ENCODE results near the gene TFDP1. TPM values are rescaled to one million over a fixed set of nuclear protein-coding genes. Genes with fewer than 3 reads are reported as not detected.

The TFDP1 gene
- total RNA-seq, 6 experiments from 2014 or later: 121 to 155 (median 150) TPM

GRCh38 chr13:113645329-113645728 is 60.8 kb downstream of the TFDP1 start:
- H3K27me3 Mint-ChIP-seq (ENCODE audit: insufficient read depth): peaks cover 8% of the 10 kb centered on the region
- no peak overlapping the region for H3K27ac Mint-ChIP-seq
- TF ChIP-seq, protein P1, sequence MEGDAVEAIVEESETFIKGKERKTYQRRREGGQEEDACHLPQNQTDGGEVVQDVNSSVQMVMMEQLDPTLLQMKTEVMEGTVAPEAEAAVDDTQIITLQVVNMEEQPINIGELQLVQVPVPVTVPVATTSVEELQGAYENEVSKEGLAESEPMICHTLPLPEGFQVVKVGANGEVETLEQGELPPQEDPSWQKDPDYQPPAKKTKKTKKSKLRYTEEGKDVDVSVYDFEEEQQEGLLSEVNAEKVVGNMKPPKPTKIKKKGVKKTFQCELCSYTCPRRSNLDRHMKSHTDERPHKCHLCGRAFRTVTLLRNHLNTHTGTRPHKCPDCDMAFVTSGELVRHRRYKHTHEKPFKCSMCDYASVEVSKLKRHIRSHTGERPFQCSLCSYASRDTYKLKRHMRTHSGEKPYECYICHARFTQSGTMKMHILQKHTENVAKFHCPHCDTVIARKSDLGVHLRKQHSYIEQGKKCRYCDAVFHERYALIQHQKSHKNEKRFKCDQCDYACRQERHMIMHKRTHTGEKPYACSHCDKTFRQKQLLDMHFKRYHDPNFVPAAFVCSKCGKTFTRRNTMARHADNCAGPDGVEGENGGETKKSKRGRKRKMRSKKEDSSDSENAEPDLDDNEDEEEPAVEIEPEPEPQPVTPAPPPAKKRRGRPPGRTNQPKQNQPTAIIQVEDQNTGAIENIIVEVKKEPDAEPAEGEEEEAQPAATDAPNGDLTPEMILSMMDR (IDR thresholded peaks at IDR 0.05): no peak
- peaks cover 19% of the 10 kb centered on the region for H3K4me1 Mint-ChIP-seq (ENCODE audit: low read depth)
- DNase-seq: no peak
- peaks cover 46% of the 10 kb centered on the region for H3K36me3 Mint-ChIP-seq (ENCODE audit: low read depth)
- H3K4me3 Mint-ChIP-seq: no peak overlapping the region
- H3K9me3 Mint-ChIP-seq: no peaks in the 10 kb centered on the region

DNA sequence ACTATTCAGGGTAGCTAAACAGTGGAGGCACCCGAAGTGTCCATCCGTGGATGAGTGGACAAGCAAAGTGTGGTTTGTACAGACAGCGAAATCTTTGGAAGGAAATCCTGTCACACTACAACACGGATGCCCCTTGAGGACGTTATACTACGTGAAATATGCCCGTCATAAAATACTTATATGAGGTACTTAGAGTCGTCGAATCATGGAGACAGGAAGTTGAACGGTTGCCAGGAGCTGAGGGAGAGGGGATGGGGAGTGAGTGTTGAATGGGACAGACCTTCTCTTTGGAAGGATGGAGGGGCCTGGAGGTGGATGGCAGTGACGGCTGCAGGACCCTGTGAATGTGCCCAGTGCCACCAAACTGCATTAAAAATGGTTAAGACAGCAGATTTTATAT is 61.8 kb downstream of the TFDP1 start:
- peaks cover 8% of the 10 kb centered on the region for H3K27me3 Mint-ChIP-seq (ENCODE audit: insufficient read depth)
- peaks cover 19% of the 10 kb centered on the region for H3K4me1 Mint-ChIP-seq (ENCODE audit: low read depth)
- H3K36me3 Mint-ChIP-seq (ENCODE audit: low read depth): peaks cover 38% of the 10 kb centered on the region
- TF ChIP-seq, protein P1 (IDR thresholded peaks at IDR 0.05): no peak
- DNase-seq: no peak
- H3K4me3 Mint-ChIP-seq: no peak overlapping the region
- no peaks in the 10 kb centered on the region for H3K9me3 Mint-ChIP-seq
- no peak overlapping the region for H3K27ac Mint-ChIP-seq

- H3K9me3 Mint-ChIP-seq: no peaks in the 10 kb centered on the region
- no peak overlapping the region for H3K27ac Mint-ChIP-seq
- H3K4me1 Mint-ChIP-seq (ENCODE audit: low read depth): peaks cover 19% of the 10 kb centered on the region
- no peak overlapping the region for H3K4me3 Mint-ChIP-seq
- TF ChIP-seq, protein P1 (IDR thresholded peaks at IDR 0.05): no peak
- H3K27me3 Mint-ChIP-seq (ENCODE audit: insufficient read depth): peaks cover 8% of the 10 kb centered on the region
- peaks cover 34% of the 10 kb centered on the region for H3K36me3 Mint-ChIP-seq (ENCODE audit: low read depth)
- DNase-seq: no peak
Measured at GRCh38 chr13:113646921-113647340, 62.4 kb downstream of the TFDP1 start.

DNA sequence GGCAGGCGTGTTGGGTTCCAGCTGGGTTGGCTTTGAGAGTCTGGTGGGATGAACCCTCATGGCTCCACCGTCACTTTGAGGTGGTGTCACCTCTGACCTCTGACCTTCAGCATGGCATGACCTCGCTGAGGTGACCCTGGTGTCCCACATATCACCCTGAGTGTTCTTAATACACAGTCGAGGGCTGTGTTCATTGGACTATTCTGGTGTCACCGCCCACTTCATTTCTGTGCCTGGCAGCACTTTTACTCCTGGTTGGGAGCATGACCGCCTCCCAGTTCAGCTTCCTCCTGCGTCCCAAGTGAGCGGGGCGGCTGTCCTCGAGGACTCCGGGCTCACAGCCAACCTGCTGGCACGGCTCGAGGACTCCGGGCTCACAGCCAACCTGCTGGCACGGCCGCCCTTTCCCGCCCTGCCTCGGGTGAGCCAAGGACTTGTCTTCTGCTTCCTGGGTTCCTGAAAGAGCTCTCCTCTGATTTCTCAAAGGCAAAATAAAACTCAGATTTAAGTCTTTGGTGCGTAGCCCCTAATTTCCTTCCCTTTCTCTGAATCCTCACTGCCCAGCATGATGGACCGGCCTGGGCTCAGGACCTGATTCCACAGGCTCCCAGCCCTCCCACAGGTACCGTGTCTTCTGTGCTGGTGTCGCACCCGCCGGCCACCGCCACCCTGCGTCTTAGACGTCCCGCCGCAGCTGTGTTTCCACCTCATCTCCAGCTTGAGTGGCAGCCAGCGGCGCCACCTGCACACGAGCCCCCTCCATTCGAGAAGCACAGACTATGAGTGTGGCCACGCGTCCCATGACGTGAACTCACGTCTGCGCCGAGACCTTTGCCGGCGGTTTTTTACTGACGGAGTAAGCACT is 63.0 kb downstream of the TFDP1 start:
- DNase-seq: peak; percentile 30
- Mint-ChIP-seq H3K4me3 (no peak overlapping the region), H3K27me3 (ENCODE audit: insufficient read depth) (peaks cover 8% of the 10 kb centered on the region)

GRCh38 chr13:113648216-113648610 is 63.7 kb downstream of the TFDP1 start:
- Mint-ChIP-seq H3K4me3 (no peak overlapping the region), H3K27me3 (ENCODE audit: insufficient read depth) (peaks cover 8% of the 10 kb centered on the region), H3K27ac (no peak overlapping the region), H3K36me3 (ENCODE audit: low read depth) (peaks cover 21% of the 10 kb centered on the region), H3K9me3 (no peaks in the 10 kb centered on the region), H3K4me1 (ENCODE audit: low read depth) (peaks cover 19% of the 10 kb centered on the region)
- TF ChIP-seq, protein P1 (IDR thresholded peaks at IDR 0.05): no peak
- DNase-seq: no peak

More for the DNA sequence above, 63.0 kb downstream of the TFDP1 start:
- Mint-ChIP-seq H3K4me1 (ENCODE audit: low read depth) (peaks cover 19% of the 10 kb centered on the region), H3K9me3 (no peaks in the 10 kb centered on the region), H3K36me3 (ENCODE audit: low read depth) (peaks cover 27% of the 10 kb centered on the region), H3K27ac (no peak overlapping the region)
- TF ChIP-seq, protein P1 (IDR thresholded peaks at IDR 0.05): no peak
